Measurements from ENCODE around the gene NEAT1. TPM values are rescaled to one million over a fixed set of nuclear protein-coding genes. Genes with fewer than 3 reads are reported as not detected.

The NEAT1 gene

GRCh38 chr11:65492387-65492636 lies 69.7 kb downstream of the NEAT1 start:
- no peak overlapping the region for H2AK5ac ChIP-seq (ENCODE audit: low read depth, low read length)
- no peaks in the 10 kb centered on the region for H3K27me3 ChIP-seq (ENCODE audit: control insufficient read depth in 3 of 3, insufficient read depth in 3 of 3, low read depth in 1 of 3, low read length in 3 of 3)
- H3K4me3 ChIP-seq (ENCODE audit: low read length in 2 of 2) = no peak overlapping the region
- H4K8ac ChIP-seq (ENCODE audit: low read depth, low read length) = no peak overlapping the region
- no peak overlapping the region for H3K4ac ChIP-seq (ENCODE audit: low read length)
- DNase-seq (ENCODE audit: low spot score) = no peak
- no peak overlapping the region for H2BK15ac ChIP-seq (ENCODE audit: low read length)
- no peaks in the 10 kb centered on the region for H3K36me3 ChIP-seq (replicated peaks in 1 of 2; ENCODE audit: control insufficient read depth in 2 of 2, insufficient read depth in 2 of 2, low read length in 2 of 2)
- H4K91ac ChIP-seq (ENCODE audit: low read depth, low read length, poor library complexity) = no peak overlapping the region
- peaks cover 1% of the 10 kb centered on the region for H3K79me1 ChIP-seq (ENCODE audit: low read depth, low read length)
- H3K23ac ChIP-seq (ENCODE audit: low read depth, low read length, poor library complexity) = no peak overlapping the region
- peaks cover 56 to 69% of the 10 kb centered on the region in 2 donors for H3K4me1 ChIP-seq (ENCODE audit: control insufficient read depth in 2 of 2, insufficient read depth in 1 of 2, low read depth in 1 of 2, low read length in 2 of 2)
- no peak overlapping the region for H2BK5ac ChIP-seq (ENCODE audit: low read length)
- H2AFZ ChIP-seq (ENCODE audit: low read length) = no peak overlapping the region
- H3K27ac ChIP-seq (replicated peaks; ENCODE audit: low read length) = no peak overlapping the region
- no CpG with 5 or more reads among the region's 4 CpGs for WGBS, 2 donors (ENCODE audit: extremely low coverage in 2 of 2, insufficient read length in 2 of 2, insufficient replicate concordance in 1 of 2)
- no peak overlapping the region for H2BK120ac ChIP-seq (ENCODE audit: low read depth, low read length)
- no peak overlapping the region for H3K14ac ChIP-seq (ENCODE audit: low read length)
- H3K9me3 ChIP-seq (replicated peaks in 1 of 2; ENCODE audit: control insufficient read depth in 2 of 2, insufficient read depth in 1 of 2, low read depth in 1 of 2, low read length in 2 of 2) = no peaks in the 10 kb centered on the region
- H2BK12ac ChIP-seq (ENCODE audit: low read length) = no peak overlapping the region
- no peak overlapping the region for H3K9ac ChIP-seq (ENCODE audit: low read depth, low read length, poor library complexity)
- H3K4me2 ChIP-seq (ENCODE audit: insufficient read depth, low read length, poor library complexity, severe bottlenecking) = no peak overlapping the region
- no peak overlapping the region for H3K18ac ChIP-seq (ENCODE audit: low read length)

- no CpG with 5 or more reads among the region's 6 CpGs for WGBS, 2 donors (ENCODE audit: extremely low coverage in 2 of 2, insufficient read length in 2 of 2, insufficient replicate concordance in 1 of 2)
- peak overlapping the region; percentile 9 for H3K18ac ChIP-seq (ENCODE audit: low read length)
- peaks cover 55 to 68% of the 10 kb centered on the region in 2 donors for H3K4me1 ChIP-seq (ENCODE audit: control insufficient read depth in 2 of 2, insufficient read depth in 1 of 2, low read depth in 1 of 2, low read length in 2 of 2)
Observed at GRCh38 chr11:65492637-65493366, 70.2 kb downstream of the NEAT1 start.

GRCh38 chr11:65493367-65494176 lies 71.0 kb downstream of the NEAT1 start:
- no peaks in the 10 kb centered on the region for H3K27me3 ChIP-seq (ENCODE audit: control insufficient read depth in 3 of 3, insufficient read depth in 3 of 3, low read depth in 1 of 3, low read length in 3 of 3)
- no peak overlapping the region for H3K18ac ChIP-seq (ENCODE audit: low read length)
- H3K36me3 ChIP-seq (replicated peaks in 1 of 2; ENCODE audit: control insufficient read depth in 2 of 2, insufficient read depth in 2 of 2, low read length in 2 of 2) = no peaks in the 10 kb centered on the region
- no peak overlapping the region for H3K4me3 ChIP-seq (ENCODE audit: low read length in 2 of 2)
- no peak overlapping the region for H4K91ac ChIP-seq (ENCODE audit: low read depth, low read length, poor library complexity)
- H3K9me3 ChIP-seq (replicated peaks in 1 of 2; ENCODE audit: control insufficient read depth in 2 of 2, insufficient read depth in 1 of 2, low read depth in 1 of 2, low read length in 2 of 2) = no peaks in the 10 kb centered on the region
- H2BK12ac ChIP-seq (ENCODE audit: low read length) = no peak overlapping the region
- WGBS, 2 donors (ENCODE audit: extremely low coverage in 2 of 2, insufficient read length in 2 of 2, insufficient replicate concordance in 1 of 2) = no CpG with 5 or more reads among the region's 12 CpGs
- H2AFZ ChIP-seq (ENCODE audit: low read length) = no peak overlapping the region
- no peak overlapping the region for H3K4me2 ChIP-seq (ENCODE audit: insufficient read depth, low read length, poor library complexity, severe bottlenecking)
- H2BK120ac ChIP-seq (ENCODE audit: low read depth, low read length) = no peak overlapping the region
- H2BK15ac ChIP-seq (ENCODE audit: low read length) = no peak overlapping the region
- no peak overlapping the region for H3K14ac ChIP-seq (ENCODE audit: low read length)
- no peak overlapping the region for H2AK5ac ChIP-seq (ENCODE audit: low read depth, low read length)
- H3K4me1 ChIP-seq (ENCODE audit: control insufficient read depth in 2 of 2, insufficient read depth in 1 of 2, low read depth in 1 of 2, low read length in 2 of 2) = peaks cover 48 to 61% of the 10 kb centered on the region in 2 donors
- H3K9ac ChIP-seq (ENCODE audit: low read depth, low read length, poor library complexity) = no peak overlapping the region
- H3K27ac ChIP-seq (replicated peaks; ENCODE audit: low read length) = no peak overlapping the region
- no peak overlapping the region for H3K23ac ChIP-seq (ENCODE audit: low read depth, low read length, poor library complexity)
- H4K8ac ChIP-seq (ENCODE audit: low read depth, low read length) = no peak overlapping the region
- DNase-seq (ENCODE audit: low spot score) = no peak
- no peak overlapping the region for H3K4ac ChIP-seq (ENCODE audit: low read length)
- no peak overlapping the region for H2BK5ac ChIP-seq (ENCODE audit: low read length)
- H3K79me1 ChIP-seq (ENCODE audit: low read depth, low read length) = no peaks in the 10 kb centered on the region

More at GRCh38 chr11:65492637-65493366, 70.2 kb downstream of the NEAT1 start:
- Histone ChIP-seq H3K4me3 (ENCODE audit: low read length in 2 of 2) (peak overlapping the region in 1 of 2 donors; percentile 22), H3K4ac (ENCODE audit: low read length) (no peak overlapping the region), H3K27ac (replicated peaks; ENCODE audit: low read length) (no peak overlapping the region), H4K8ac (ENCODE audit: low read depth, low read length) (no peak overlapping the region), H3K79me1 (ENCODE audit: low read depth, low read length) (peaks cover 1% of the 10 kb centered on the region), H3K14ac (ENCODE audit: low read length) (no peak overlapping the region), H3K27me3 (ENCODE audit: control insufficient read depth in 3 of 3, insufficient read depth in 3 of 3, low read depth in 1 of 3, low read length in 3 of 3) (no peaks in the 10 kb centered on the region), H2AK5ac (ENCODE audit: low read depth, low read length) (no peak overlapping the region), H2BK15ac (ENCODE audit: low read length) (no peak overlapping the region), H2BK12ac (ENCODE audit: low read length) (no peak overlapping the region), H2BK5ac (ENCODE audit: low read length) (no peak overlapping the region), H4K91ac (ENCODE audit: low read depth, low read length, poor library complexity) (no peak overlapping the region), H3K9me3 (replicated peaks in 1 of 2; ENCODE audit: control insufficient read depth in 2 of 2, insufficient read depth in 1 of 2, low read depth in 1 of 2, low read length in 2 of 2) (no peaks in the 10 kb centered on the region), H3K23ac (ENCODE audit: low read depth, low read length, poor library complexity) (no peak overlapping the region), H2AFZ (ENCODE audit: low read length) (peak overlapping the region; percentile 60), H3K4me2 (ENCODE audit: insufficient read depth, low read length, poor library complexity, severe bottlenecking) (no peak overlapping the region), H3K36me3 (replicated peaks in 1 of 2; ENCODE audit: control insufficient read depth in 2 of 2, insufficient read depth in 2 of 2, low read length in 2 of 2) (no peaks in the 10 kb centered on the region), H2BK120ac (ENCODE audit: low read depth, low read length) (no peak overlapping the region), H3K9ac (ENCODE audit: low read depth, low read length, poor library complexity) (no peak overlapping the region)
- no peak for DNase-seq (ENCODE audit: low spot score)

Small RNA genes lying within 50 kb of the gene (small RNA-seq; reads per million reads assigned to genes)
- gene RF01684 (ENCODE audit: insufficient read depth) = not detected

Measured in neuronal stem cell (in vitro differentiated cells).